GM19395 (cell line): ENCODE measurements around the gene CLNS1A.
"Not testable (repeated sequence)": the region's sequence is repeated elsewhere in the genome, so short reads cannot be mapped to it uniquely, and the experiment has no call there.

ENCODE experiments used
- ATAC-seq: cut with Tn5 transposase; IDR thresholded peaks from one replicate; pipeline ENCODE4 v1.9.1; 2021; ENCODE audit warnings: mild to moderate bottlenecking, moderate library complexity; ENCODE audit not compliant: unreplicated experiment

Gene CLNS1A, protein sequence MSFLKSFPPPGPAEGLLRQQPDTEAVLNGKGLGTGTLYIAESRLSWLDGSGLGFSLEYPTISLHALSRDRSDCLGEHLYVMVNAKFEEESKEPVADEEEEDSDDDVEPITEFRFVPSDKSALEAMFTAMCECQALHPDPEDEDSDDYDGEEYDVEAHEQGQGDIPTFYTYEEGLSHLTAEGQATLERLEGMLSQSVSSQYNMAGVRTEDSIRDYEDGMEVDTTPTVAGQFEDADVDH

DNA sequence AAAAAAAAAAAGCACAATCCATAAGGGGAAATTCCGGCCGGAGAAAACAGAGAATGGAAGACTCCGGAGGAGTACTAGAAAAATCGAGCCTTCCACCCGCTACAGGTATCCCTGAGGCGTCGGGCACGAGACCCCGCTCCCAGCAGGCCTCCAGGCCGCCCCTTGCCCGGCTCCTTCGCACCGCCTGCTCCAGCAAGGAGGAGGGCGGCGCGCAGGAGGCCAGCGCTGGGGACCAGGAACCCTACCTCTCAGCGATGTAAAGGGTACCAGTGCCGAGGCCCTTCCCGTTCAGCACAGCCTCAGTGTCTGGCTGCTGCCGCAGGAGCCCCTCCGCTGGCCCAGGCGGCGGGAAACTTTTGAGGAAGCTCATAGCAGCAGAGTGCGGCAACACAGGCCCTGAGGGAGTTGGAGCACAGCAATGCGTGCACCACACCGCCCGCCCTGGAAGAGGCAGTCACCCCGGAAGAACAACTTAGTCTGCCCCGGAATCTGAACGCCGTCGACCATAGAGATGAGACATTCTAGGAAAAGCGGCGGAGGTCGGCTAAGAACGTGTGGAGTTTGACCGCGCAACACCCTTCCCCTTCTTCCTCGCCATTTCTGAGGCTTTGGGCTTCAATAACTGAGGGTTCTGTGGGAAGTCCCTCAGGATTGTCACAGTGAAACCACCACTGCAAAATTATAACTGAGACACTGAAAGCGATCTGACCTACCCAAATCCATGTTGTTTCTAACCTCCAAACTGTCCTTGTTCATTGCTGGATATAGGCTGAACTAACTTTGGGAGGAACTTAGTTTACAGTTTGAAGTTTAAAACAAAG, at the start of gene CLNS1A:
Gene CLNS1A (minus strand): TSS at position 450 of the 821 bp plus-strand sequence. CDS start 80 bp downstream, at position 370.
- peak; percentile 91 for ATAC-seq

DNA sequence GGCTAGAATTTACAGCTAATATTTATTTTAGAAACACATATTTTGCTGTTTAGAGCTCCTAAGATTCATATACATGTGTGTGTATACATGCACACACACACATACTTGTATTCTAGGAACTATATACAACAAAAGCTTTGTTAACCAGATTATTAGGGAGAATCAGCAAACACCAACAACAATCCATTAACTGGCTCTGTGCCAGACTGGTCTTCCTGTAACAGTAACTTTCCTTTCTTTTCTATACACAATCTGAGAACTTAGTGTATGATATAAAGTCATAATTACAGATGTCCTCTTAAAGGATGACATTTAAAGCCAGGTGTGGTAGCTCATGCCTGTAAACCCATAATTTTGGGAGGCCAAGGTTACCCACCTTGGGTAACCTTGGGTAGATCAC, 49.5 kb upstream of the CLNS1A start:
- no peak for ATAC-seq

DNA sequence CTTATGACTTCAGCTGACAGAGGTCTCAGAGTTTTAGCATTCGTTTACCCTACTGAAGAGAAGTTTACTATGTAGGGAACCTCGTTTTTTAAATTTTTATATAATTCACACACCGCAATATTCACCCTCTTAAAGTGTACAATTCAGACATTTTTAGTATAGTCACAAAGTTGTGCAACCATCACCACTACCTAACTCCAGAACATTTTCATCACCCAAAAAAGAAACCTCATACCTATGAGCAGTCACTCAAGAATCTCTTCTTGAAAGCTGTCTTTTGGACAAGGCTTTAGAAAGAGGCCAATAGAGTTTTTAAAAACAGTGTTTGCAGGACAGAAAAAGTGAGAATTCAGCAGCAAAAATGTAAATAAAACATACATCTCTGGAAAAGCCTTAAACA, 39.5 kb upstream of the CLNS1A start:
- no peak for ATAC-seq

DNA sequence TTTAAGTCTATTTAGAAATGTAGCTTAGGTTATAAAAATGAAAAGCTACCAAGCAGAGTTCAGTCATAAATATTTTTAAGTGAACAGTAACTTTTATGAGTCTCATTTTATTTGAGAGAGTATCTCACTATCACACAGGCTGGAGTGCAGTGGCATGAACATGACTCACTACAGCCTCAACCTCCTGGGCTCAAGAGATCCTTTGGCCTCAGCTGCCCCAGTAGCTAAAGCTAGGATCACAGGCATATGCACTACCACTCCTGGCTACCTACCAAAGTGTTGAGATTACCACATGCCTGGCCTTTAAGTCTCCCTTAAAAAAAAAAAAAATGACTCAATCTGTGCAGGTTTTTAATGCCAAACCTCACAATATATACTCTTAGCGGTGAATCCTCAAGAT, 34.7 kb upstream of the CLNS1A start:
- no peak for ATAC-seq

DNA sequence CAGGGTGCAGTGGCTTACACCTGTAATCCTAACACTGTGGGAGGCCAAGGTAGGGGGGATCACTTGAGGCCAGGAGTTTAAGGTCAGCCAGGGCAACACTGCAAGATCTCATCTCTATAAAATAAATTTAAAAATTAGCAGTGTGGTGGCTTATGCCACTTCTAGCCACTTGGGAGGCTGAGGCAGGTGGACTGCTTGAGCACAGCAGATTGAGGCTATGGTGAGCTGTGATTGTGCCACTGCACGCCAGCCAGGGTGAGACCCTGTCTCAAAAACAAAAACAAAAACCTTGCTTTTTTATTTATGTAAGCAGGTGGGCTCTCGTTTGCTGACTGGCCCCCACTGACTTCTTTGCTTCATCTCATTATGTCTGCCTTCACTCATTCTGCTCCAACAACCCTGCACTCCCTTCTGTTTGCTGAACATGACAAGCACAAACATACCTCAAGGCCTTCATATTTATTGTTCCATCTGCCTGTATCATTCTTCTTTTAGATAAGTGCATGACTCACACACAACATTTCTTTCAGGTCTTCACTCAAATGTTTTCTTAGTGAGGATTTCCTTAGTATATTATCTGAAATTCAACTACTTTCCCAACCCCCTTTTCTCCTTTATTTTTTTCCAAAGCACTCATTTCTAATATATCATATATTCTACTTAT, 32.4 kb upstream of the CLNS1A start:
- no peak for ATAC-seq

DNA sequence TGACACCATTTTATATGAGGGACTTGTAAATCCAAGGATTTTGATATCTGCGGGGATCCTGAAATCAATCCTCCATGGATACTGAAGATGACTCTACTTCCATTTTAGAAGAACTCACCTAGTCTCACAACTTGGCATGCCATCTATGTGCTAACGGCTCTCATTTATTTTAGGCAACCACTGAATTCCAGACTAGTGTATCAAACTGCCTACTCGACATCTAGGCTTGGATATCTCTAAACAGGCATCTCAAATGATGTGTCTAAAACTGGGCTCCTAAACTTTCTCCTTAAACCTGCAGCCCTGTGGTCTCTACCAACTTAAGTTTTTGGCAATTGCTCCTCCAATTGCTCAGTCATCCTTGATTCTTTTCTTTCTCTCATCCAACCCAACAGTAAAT, 31.2 kb upstream of the CLNS1A start:
- no peak for ATAC-seq

DNA sequence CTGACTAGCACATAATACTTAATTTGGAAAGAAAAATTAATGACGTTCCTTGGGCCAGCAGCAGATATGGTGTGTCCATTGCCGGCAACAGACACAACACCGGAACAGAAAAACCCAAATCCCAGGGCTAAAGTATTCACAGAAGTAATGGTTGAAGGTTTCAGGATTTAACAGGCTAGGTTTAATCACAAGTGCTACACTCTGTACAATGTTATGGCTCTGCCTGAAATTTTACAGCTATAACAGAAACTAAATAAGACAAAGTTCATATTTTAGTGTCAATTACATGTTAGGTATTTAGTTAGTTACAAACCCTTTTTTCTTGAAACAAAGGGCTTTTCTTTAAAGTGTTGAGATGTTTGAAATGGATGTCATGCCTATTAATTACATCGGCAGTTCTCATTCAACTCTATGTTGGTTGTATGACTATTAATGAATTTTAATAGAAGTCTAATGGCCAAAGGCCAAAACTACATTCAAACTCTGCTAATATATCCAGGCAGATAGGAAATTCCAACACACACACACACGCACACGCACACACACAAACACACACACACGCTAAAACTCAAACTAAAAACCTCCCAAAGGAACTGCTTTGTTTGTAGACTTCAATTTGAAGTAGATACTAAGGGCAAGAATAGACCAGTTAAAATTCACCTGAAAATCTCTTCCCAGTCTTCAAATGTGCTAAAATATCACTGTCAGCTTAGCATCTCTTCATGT, 27.8 kb upstream of the CLNS1A start:
- ATAC-seq = no peak

DNA sequence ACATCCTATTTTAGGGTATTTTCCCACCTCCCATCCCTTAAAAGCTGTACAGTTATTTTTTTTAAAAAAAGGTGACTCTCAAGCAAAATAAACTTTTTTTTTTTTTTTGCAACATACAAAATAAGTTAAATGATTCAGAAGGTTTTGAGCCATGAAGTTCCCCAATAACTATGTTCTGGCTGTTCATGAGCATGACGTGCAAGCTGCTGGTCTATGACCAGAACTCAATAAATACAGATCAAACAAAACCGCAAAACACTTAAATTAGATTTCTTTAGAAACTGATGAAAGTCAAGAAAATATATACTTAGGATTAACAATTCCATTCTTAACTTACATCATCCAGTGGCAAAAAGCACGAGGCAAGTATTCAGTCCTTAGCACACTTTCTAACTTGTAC, 24.1 kb upstream of the CLNS1A start:
- no peak for ATAC-seq

DNA sequence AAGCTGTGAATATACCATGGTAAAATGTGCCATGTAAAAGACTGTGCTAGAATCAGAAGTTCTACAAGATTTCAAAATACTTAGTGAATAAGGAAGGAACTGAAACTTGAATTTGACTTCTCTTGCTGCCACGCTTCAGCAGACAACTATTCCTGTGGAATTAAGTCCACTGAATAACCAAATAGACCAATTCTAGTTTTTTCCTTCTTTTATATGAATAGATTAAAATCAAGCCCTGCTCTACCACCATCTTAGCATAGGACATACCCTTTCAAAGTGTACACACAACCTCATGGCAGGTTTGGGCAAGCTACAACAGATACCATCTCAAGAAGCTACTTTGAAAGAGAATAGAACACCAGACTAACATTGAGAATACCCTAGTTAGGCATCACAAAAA, 23.4 kb upstream of the CLNS1A start:
- ATAC-seq = no peak

DNA sequence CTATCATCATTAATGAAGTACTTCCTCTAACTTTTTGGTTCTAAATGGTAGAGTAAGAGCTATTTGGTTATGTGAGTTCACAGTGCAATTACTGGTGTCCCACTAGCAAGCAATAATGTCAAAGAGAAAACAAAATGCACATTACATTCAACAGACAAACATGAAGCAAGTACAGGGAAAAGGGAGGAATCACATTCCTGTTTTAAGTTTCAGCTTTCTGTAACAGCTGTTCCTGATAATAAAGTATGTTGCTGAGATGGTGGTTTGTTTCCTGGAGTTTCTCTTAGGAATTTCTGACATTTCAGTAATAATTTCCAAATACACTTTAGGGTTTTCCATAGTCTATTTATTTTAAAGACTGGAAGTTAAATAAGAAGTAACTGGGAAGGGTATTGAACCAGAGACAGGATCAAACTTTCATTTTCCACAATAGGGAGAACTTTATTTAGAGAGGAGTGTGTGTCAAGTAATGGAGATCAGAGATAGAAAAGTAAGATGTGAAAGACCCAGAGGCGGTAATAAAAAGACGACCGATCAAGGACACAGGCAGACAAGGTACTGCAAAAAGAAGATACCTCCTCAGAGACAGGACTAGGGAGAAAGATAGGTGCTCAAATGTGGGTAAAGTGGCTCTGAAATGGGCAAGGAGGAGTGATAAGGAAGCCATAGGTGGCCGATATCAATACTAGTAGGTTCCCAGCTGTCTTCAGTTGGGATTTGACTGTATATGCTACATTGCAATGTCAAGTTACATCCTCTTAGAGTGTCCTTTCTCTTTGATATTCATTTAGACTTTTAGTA, 20.8 kb upstream of the CLNS1A start:
- no peak for ATAC-seq

DNA sequence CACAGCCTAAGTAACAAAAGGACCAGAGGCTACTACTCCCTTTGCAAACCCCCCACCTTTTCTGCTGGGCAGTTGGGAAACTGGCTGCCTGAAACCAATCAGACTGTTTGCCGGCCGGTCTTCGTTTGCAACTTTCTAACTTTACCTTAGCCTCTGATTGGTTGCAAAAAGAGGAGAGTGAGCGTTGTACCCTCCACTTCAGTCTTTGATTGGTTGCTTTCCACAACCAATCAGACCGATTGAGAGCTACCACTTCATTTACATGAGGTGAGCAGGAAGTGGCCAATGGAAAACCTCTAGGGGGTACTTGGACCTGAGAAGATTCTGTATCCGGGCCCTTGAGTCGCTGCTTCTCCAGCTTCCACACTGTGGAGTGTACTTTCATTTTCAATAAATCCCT, 18.8 kb upstream of the CLNS1A start:
- no peak for ATAC-seq

DNA sequence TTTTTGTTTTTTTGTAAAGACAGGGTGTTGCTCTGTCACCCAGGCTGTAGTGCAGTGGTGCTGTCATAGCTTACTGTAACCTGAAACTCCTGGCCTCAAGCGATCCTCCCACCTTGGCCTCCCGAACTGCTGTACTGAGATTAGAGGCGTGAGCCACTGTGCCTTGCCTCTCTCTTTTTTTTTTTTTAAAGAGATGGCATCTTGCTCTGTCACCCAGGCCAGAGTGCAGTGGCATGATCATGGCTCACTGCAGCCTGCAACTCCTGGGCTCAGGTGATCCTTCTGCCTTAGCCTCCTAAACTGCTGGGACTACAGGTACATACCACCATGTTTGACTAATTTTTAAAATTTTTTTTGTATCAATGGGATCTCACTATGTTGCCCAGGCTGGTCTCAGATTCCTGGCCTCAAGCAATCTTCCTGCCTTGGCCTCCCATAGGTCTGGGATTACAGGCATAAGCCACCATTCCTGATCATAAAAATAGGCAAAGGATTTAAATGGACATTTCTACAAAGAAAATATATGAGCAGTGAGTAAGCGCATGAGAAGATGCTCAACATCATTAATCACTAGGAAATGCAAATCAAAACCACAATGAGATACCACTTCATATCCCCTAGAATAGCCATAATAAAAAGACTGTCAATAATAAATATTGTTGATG, 17.3 kb upstream of the CLNS1A start:
- ATAC-seq = no peak

DNA sequence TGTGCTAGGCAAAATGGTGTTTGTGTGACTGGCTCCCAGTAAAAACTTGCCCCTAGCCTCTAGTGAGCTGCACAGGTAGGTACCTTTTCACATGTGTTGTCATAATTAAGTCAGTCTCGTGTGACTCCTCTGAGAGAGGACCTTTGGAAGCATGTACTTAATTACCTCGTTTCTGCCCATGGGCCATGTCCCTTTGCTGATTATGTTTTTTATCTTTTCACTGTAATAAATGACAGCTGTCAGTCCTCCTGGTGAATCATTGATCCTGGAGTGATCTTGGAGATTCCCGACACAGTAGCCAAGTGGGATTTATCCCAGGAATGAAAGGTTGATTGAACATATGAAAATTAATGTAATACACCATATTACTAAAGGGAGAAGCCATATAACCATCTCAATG, 12.5 kb upstream of the CLNS1A start:
- no peak for ATAC-seq

DNA sequence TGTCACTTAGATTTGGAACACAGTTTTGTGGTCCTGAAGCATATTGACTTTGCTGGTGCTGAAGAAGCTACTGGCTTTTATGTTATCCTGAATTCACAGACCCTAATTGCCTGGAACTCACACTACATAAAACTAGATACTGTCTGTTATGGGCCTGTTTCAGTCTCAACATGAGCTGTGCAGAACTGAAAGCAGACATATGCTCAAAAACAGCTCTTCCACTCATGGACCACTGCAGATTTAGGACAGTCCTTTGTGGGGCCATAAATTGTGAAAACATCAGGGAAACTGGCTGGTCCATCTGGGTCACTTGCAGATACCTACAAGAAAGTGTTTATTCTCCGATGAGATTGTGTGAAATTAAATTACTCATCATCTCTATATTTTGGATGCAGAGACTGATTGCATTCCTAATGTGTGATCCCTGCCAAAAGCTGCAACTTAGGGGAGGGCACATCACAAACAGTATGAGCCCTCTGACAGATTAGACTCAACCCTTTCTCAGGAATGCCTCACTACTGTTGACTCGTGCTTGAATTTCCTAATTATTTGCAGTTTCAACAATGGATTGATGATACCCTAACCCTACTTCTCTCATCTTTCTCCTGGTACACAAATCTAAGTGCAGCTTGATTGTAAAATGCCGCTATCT, 10.2 kb upstream of the CLNS1A start:
- no peak for ATAC-seq

DNA sequence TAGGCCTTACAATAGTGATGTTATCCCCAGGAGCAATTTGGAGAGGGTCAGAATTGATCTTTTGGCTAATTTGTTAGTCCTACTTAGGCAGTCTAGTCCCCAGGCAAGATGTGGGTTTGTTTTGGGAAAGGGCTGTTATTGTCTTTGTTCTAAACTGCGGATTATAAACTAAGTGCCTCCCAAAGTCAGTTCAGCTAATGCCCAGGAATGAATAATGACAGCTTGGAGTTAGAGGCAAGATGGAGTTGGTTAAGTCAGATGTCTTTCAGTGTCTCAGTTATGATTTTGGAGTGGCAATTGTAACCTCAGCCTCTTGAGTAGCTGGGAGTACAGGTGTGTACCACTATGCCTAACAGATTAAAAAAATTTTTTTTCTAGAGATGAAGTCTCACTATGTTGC, 7.3 kb upstream of the CLNS1A start:
- ATAC-seq = no peak

DNA sequence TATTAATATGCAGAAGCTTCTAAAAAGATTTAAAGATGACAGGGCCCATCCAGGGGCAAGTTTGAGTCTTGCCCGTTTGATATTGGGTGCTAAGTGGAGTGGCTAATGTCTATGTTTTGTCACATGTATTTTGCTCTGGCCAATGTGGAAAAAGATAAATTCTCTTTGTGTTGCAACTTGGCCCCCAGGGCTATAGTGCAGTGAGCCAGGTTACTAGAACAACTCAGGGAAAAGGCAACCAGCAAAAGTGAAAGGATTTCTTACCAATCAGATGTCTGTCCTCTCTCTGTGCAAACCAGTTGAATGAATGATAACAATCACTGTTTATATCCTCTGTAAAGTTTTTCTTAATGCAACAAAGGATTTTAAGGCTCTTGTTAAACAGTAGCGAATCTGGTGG, 4.6 kb upstream of the CLNS1A start:
- no peak for ATAC-seq

DNA sequence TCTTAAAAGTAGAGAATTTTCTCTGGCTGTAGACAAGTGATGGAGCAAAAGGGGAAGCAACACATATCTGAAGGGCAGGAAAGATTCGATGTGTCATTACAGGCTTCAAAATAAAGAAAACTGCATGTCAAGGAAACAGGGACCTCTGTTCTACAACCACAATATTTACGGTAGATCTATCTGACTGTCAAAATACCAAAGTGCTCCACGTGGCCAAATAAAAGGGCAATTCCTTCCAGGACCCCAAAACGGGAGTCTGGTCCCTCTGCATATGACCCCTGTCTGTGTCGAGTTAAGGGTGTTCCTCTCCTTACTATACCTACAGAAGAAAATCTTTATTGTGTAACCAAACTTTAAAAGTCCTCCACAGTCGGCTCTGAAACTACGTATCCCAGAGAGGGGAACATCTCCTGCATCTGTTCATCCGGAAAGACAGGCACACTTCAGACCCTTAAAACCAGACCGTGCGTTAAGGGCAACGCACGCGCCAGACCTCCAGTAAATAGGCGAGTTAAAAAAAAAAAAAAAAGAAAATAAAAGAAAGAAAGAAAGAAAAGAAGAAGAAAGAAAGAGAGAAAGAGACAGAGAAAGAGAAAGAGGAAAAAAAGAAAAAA, 756 bp downstream of the CLNS1A start:
- ATAC-seq = no peak

DNA sequence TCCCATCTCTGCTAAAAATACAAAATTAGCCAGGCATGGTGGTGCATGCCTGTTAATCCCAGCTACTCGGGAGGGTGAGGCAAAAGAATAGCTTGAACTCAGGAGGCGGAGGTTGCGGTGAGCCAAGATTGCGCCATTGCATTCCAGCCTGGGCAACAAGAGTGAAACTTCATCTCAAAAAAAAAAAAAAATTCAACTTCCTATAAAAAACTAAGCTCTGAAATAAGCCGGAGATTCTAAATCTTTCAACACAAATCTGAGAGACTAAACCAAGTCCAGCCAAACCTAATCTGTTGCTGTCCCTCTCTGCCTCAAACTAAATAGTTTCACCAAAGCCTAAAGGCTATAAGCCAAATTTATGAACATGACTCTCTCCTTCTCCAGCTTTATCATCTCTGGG, 3.7 kb downstream of the CLNS1A start:
- not testable (repeated sequence) for ATAC-seq

DNA sequence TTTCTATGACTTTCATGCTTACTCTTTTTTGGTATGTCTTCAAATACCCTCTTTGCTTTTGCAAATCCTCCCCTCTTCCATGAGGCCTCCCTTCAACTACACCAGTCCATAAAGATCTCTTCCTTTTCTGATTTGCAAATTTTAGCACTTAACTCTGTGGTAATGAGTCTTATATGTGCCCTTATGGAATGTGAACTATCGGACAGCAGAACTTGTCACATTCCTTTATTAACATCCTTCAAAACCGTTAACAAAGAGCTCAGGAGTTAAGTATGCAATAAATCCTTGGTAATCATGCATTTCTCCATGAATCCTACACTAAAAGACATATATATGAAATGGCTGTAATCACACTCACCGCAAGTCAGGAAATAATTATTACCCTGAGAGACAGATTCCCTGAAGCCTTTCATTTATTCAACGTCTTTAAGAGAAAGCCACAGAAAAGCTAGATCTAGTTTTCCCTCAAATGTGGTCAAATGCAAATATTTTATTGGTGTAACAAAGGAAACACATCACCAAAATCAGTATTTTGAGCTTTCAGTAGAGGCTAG, 7.4 kb downstream of the CLNS1A start:
- no peak for ATAC-seq
